Measurements from ENCODE around the gene BTBD9. TPM values are rescaled to one million over a fixed set of nuclear protein-coding genes. Genes with fewer than 3 reads are reported as not detected.

BTBD9 gene
- total RNA-seq, 1 donor from 2014 or later, result 24.1 TPM

- H3K4me3 ChIP-seq, result no peak overlapping the region
- no peaks in the 10 kb centered on the region for H3K9me3 ChIP-seq
- intact Hi-C loops (cut with DNase I), result no loop called here
- H3K36me3 ChIP-seq, result peaks cover 0 to 11% of the 10 kb centered on the region in 2 donors
- H3K27ac ChIP-seq, result no peak overlapping the region
- DNase-seq (ENCODE audit: extremely low spot score in 2 of 2), result peak in 1 of 2 donors; percentile 31
- H3K27me3 ChIP-seq, result no peaks in the 10 kb centered on the region
- H3K4me1 ChIP-seq, result peaks cover 20% of the 10 kb centered on the region
- TF ChIP-seq POLR2AphosphoS5 (IDR thresholded peaks at IDR 0.05; ENCODE audit: insufficient read depth in 1 of 2, low read depth in 1 of 2) (no peak), POLR2A (IDR thresholded peaks at IDR 0.05) (no peak)
- TF ChIP-seq, protein P1, sequence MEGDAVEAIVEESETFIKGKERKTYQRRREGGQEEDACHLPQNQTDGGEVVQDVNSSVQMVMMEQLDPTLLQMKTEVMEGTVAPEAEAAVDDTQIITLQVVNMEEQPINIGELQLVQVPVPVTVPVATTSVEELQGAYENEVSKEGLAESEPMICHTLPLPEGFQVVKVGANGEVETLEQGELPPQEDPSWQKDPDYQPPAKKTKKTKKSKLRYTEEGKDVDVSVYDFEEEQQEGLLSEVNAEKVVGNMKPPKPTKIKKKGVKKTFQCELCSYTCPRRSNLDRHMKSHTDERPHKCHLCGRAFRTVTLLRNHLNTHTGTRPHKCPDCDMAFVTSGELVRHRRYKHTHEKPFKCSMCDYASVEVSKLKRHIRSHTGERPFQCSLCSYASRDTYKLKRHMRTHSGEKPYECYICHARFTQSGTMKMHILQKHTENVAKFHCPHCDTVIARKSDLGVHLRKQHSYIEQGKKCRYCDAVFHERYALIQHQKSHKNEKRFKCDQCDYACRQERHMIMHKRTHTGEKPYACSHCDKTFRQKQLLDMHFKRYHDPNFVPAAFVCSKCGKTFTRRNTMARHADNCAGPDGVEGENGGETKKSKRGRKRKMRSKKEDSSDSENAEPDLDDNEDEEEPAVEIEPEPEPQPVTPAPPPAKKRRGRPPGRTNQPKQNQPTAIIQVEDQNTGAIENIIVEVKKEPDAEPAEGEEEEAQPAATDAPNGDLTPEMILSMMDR (IDR thresholded peaks at IDR 0.05), result no peak
Measured at GRCh38 chr6:38148606-38149005, 491.1 kb downstream of the BTBD9 start.

- Histone ChIP-seq H3K4me3 (no peak overlapping the region), H3K9me3 (no peaks in the 10 kb centered on the region), H3K4me1 (peaks cover 24% of the 10 kb centered on the region), H3K36me3 (peaks cover 0 to under 1% of the 10 kb centered on the region in 2 donors), H3K27ac (no peak overlapping the region), H3K27me3 (no peaks in the 10 kb centered on the region)
- no peak for TF ChIP-seq POLR2A (IDR thresholded peaks at IDR 0.05)
- no peak for DNase-seq (ENCODE audit: extremely low spot score in 2 of 2)
- intact Hi-C loops (cut with DNase I), result no loop called here
Measured at GRCh38 chr6:38146734-38147027, 493.0 kb downstream of the BTBD9 start.

DNA sequence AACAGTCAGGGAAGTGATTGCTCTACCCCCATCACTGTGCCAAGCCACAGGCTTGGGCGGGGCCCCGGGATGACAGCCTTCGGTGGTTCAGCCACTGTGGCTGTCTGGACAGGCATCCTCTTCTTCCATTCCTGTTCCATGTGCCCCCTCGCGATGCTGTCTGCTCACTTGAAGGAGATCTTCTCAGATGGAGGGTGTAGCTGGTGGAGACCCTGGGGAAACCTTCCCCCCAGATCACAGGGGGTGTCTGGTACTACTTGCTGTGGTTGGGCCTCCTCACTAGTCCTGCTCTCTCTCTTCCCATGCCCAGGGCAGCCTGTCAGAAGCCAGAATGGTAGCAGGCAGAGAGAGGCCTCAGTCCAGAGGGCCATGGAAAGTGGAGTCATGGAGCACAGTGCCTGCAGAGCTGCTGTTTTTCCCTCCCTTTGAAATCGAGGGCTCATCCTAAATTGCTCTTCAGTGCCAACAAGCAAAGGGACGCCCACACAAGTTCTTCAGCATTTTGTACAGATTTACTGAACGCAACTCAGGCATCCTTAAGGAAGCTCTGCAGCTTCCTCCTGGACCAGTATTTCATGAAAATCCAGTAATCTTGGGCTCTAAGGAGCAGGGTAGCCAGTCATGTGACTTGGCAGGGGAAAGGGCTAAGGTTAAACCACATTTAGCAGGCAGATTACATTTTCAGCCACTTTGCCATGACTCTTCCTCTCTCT is 493.6 kb downstream of the BTBD9 start:
- peaks cover 24% of the 10 kb centered on the region for H3K4me1 ChIP-seq
- H3K4me3 ChIP-seq, result no peak overlapping the region
- H3K9me3 ChIP-seq, result no peaks in the 10 kb centered on the region
- peak in 1 of 2 donors; percentile 82 for DNase-seq (ENCODE audit: extremely low spot score in 2 of 2)
- no peaks in the 10 kb centered on the region for H3K36me3 ChIP-seq
- TF ChIP-seq, protein P1 (IDR thresholded peaks at IDR 0.05), result no peak
- TF ChIP-seq POLR2A (IDR thresholded peaks at IDR 0.05), result no peak
- no peak for TF ChIP-seq POLR2AphosphoS5 (IDR thresholded peaks at IDR 0.05; ENCODE audit: insufficient read depth in 1 of 2, low read depth in 1 of 2)
- H3K27me3 ChIP-seq, result no peaks in the 10 kb centered on the region
- no peak overlapping the region for H3K27ac ChIP-seq
- intact Hi-C loops (cut with DNase I), result no loop called here

DNA sequence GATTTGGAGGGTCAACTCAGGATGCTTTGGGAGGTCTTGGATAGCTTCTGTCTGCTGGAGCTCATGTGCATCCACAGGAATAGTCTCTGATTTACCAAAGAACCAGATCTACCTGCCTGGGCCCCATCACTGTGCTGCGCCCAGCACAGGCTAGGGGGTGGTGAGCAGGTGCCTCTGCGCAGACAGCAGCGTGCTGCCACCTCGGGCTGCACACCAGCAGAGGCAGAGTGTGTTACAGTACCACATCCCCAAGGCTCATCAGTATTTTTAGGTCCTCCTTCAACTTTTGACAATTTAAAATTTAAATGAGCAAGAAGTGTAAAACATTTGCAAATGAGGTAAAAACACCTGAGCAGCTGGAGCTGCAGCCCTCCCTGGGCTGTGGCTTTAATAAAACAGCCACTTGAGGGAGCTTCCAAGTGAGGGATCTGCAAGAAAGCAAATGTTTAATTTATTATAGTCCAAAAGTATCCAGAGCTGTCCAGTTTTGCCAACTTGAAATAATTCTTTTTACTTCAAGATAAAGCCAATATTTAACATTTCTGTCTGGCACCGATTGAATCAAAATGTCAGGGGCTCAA is 495.3 kb downstream of the BTBD9 start:
- TF ChIP-seq, protein P1 (IDR thresholded peaks at IDR 0.05), result no peak
- TF ChIP-seq POLR2A (IDR thresholded peaks at IDR 0.05) (no peak), POLR2AphosphoS5 (IDR thresholded peaks at IDR 0.05; ENCODE audit: insufficient read depth in 1 of 2, low read depth in 1 of 2) (no peak)
- Histone ChIP-seq H3K4me1 (peaks cover 20% of the 10 kb centered on the region), H3K4me3 (no peak overlapping the region), H3K27ac (no peak overlapping the region), H3K27me3 (no peaks in the 10 kb centered on the region), H3K9me3 (no peaks in the 10 kb centered on the region), H3K36me3 (no peaks in the 10 kb centered on the region)
- intact Hi-C loops (cut with DNase I), result no loop called here
- no peak for DNase-seq (ENCODE audit: extremely low spot score in 2 of 2)

GRCh38 chr6:38143191-38144150 is 496.3 kb downstream of the BTBD9 start:
- Histone ChIP-seq H3K36me3 (no peaks in the 10 kb centered on the region), H3K4me3 (no peak overlapping the region), H3K4me1 (peaks cover 18% of the 10 kb centered on the region), H3K27ac (no peak overlapping the region), H3K27me3 (no peaks in the 10 kb centered on the region), H3K9me3 (no peaks in the 10 kb centered on the region)
- intact Hi-C loops (cut with DNase I), result no loop called here
- TF ChIP-seq, protein P1 (IDR thresholded peaks at IDR 0.05), result no peak
- TF ChIP-seq POLR2A (IDR thresholded peaks at IDR 0.05) (no peak), POLR2AphosphoS5 (IDR thresholded peaks at IDR 0.05; ENCODE audit: insufficient read depth in 1 of 2, low read depth in 1 of 2) (no peak)
- DNase-seq (ENCODE audit: extremely low spot score in 2 of 2), result no peak

All from vagina (tissue), 2 donors.